Trophoblast cell (in vitro differentiated cells and primary cell): Measurements from ENCODE around the gene GRM3.

Source experiments
- DNase-seq, 2 donors: peaks; one replicate each; pipeline ENCODE4 v3.0.0-alpha.2; 2016
- H2AFZ ChIP-seq: 2 replicates; pipeline ENCODE4 v1.6.1; 2013; ENCODE audit warnings: low read length, moderate library complexity, mild to moderate bottlenecking; ENCODE audit not compliant: insufficient read depth, poor library complexity
- H2AK5ac ChIP-seq: 2 replicates; pipeline ENCODE4 v1.6.1; 2013; ENCODE audit warnings: mild to moderate bottlenecking, low read length
- H2BK120ac ChIP-seq: 2 replicates; pipeline ENCODE4 v1.6.1; 2013; ENCODE audit warnings: low read length, mild to moderate bottlenecking, moderate library complexity; ENCODE audit not compliant: insufficient read depth, poor library complexity
- H2BK12ac ChIP-seq: 2 replicates; pipeline ENCODE4 v1.6.1; 2013; ENCODE audit warnings: mild to moderate bottlenecking, low read length, moderate library complexity
- H2BK5ac ChIP-seq: 2 replicates; pipeline ENCODE4 v1.6.1; 2013; ENCODE audit warnings: low read length, low read depth, moderate library complexity, mild to moderate bottlenecking; ENCODE audit not compliant: poor library complexity
- H3K14ac ChIP-seq: 2 replicates; pipeline ENCODE4 v1.6.1; 2013; ENCODE audit warnings: mild to moderate bottlenecking, low read length
- H3K18ac ChIP-seq: 2 replicates; pipeline ENCODE4 v1.6.1; 2013; ENCODE audit warnings: mild to moderate bottlenecking, low read length
- H3K23ac ChIP-seq: 2 replicates; pipeline ENCODE4 v1.6.1; 2013; ENCODE audit warnings: low read length
- H3K27ac ChIP-seq: 2 replicates; pipeline ENCODE4 v1.5.1; 2013; ENCODE audit warnings: low read depth, mild to moderate bottlenecking, inconsistent platforms, low read length, moderate library complexity
- H3K27me3 ChIP-seq: 2 replicates; pipeline ENCODE4 v1.6.1; 2013; ENCODE audit warnings: inconsistent platforms, mild to moderate bottlenecking, low read length, moderate library complexity; ENCODE audit not compliant: insufficient read depth
- H3K36me3 ChIP-seq, 2 experiments: 1 replicate in 1 of 2; 2 replicates in 1 of 2; pipeline ENCODE4 v1.6.1; 2013; ENCODE audit warnings: low read length in 2 of 2, mild to moderate bottlenecking in 2 of 2, moderate library complexity in 1 of 2; ENCODE audit not compliant: insufficient read depth in 2 of 2, control insufficient read depth in 1 of 2
- H3K4ac ChIP-seq: 2 replicates; pipeline ENCODE4 v1.6.1; 2013; ENCODE audit warnings: low read depth, mild to moderate bottlenecking, low read length, moderate library complexity
- H3K4me1 ChIP-seq, 2 experiments: 1 replicate in 1 of 2; 2 replicates in 1 of 2; pipeline ENCODE4 v1.6.1; 2013; ENCODE audit warnings: low read length in 2 of 2, mild to moderate bottlenecking in 2 of 2, moderate library complexity in 1 of 2; ENCODE audit not compliant: insufficient read depth in 2 of 2, control insufficient read depth in 1 of 2
- H3K4me2 ChIP-seq: 2 replicates; pipeline ENCODE4 v1.6.1; 2013; ENCODE audit warnings: inconsistent platforms, mild to moderate bottlenecking, low read length, moderate library complexity
- H3K4me3 ChIP-seq: 2 replicates; pipeline ENCODE4 v1.5.1; 2013; ENCODE audit warnings: mild to moderate bottlenecking, low read depth, low read length, inconsistent platforms
- H3K79me1 ChIP-seq: one replicate; pipeline ENCODE4 v1.6.1; 2013; ENCODE audit warnings: low read length
- H3K79me2 ChIP-seq: 2 replicates; pipeline ENCODE4 v1.6.1; 2013; ENCODE audit warnings: low read length, mild to moderate bottlenecking; ENCODE audit not compliant: control insufficient read depth, insufficient read depth, poor library complexity
- H3K9ac ChIP-seq: 2 replicates; pipeline ENCODE4 v1.6.1; 2013; ENCODE audit warnings: mild to moderate bottlenecking, low read length
- H3K9me3 ChIP-seq: 2 replicates; pipeline ENCODE4 v1.6.1; 2013; ENCODE audit warnings: low read depth, mild to moderate bottlenecking, control low read depth, inconsistent platforms, low read length; ENCODE audit not compliant: insufficient read depth
- H4K12ac ChIP-seq: 2 replicates; pipeline ENCODE4 v1.6.1; 2013; ENCODE audit warnings: low read depth, mild to moderate bottlenecking, low read length, moderate library complexity
- H4K8ac ChIP-seq: 2 replicates; pipeline ENCODE4 v1.6.1; 2013; ENCODE audit warnings: low read depth, mild to moderate bottlenecking, low read length, moderate library complexity
- H4K91ac ChIP-seq: one replicate; pipeline ENCODE4 v1.6.1; 2013; ENCODE audit warnings: low read depth, mild to moderate bottlenecking, low read length, moderate library complexity
- WGBS: extraction: QIAGEN DNeasy Blood & Tissue Kit; methylation state at CpG from one replicate; pipeline ENCODE4 v1.1.7; 2013; ENCODE audit warnings: missing lambda C conversion rate; ENCODE audit not compliant: insufficient read length, insufficient coverage; ENCODE audit errors: extremely low coverage; 5-methylcytosine and 5-hydroxymethylcytosine counted together

Gene GRM3

DNA sequence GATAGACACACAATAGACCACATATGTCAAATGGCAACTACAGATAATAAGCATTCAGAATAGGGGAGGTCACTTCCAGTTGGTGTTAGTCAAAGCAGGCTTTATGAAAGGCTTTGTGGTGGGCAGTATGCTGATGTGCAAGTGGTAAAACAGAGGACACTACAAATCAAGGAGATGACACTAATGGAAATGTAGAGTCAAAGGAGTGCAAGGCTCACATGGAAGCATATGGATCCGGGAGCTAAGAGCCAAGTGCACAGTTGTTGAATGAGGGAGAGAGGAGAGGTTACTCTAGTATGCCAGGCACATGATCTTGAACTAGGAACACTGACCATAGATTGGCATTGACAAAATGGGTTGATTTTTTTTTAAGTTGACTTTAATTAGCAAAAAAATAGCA lies 62.7 kb downstream of the GRM3 start:
- H2AFZ ChIP-seq, result no peak overlapping the region
- no peak for DNase-seq
- H3K27me3 ChIP-seq, result no peaks in the 10 kb centered on the region
- no peak overlapping the region for H3K23ac ChIP-seq
- H3K36me3 ChIP-seq, result no peaks in the 10 kb centered on the region
- H2BK120ac ChIP-seq, result no peak overlapping the region
- no peaks in the 10 kb centered on the region for H3K79me2 ChIP-seq
- H3K4me1 ChIP-seq, result no peaks in the 10 kb centered on the region
- no peak overlapping the region for H4K12ac ChIP-seq
- H3K79me1 ChIP-seq, result no peaks in the 10 kb centered on the region
- H4K91ac ChIP-seq, result no peak overlapping the region
- no peak overlapping the region for H3K27ac ChIP-seq
- no peak overlapping the region for H4K8ac ChIP-seq
- H3K4me3 ChIP-seq, result no peak overlapping the region
- no peak overlapping the region for H2AK5ac ChIP-seq
- H3K4me2 ChIP-seq, result no peak overlapping the region
- H3K4ac ChIP-seq, result no peak overlapping the region
- no peak overlapping the region for H2BK12ac ChIP-seq
- no peak overlapping the region for H3K9ac ChIP-seq
- WGBS, result no CpG with 5 or more reads among the region's 1 CpG
- H2BK5ac ChIP-seq, result no peak overlapping the region
- H3K18ac ChIP-seq, result no peak overlapping the region
- H3K14ac ChIP-seq, result no peak overlapping the region
- H3K9me3 ChIP-seq, result no peaks in the 10 kb centered on the region

DNA sequence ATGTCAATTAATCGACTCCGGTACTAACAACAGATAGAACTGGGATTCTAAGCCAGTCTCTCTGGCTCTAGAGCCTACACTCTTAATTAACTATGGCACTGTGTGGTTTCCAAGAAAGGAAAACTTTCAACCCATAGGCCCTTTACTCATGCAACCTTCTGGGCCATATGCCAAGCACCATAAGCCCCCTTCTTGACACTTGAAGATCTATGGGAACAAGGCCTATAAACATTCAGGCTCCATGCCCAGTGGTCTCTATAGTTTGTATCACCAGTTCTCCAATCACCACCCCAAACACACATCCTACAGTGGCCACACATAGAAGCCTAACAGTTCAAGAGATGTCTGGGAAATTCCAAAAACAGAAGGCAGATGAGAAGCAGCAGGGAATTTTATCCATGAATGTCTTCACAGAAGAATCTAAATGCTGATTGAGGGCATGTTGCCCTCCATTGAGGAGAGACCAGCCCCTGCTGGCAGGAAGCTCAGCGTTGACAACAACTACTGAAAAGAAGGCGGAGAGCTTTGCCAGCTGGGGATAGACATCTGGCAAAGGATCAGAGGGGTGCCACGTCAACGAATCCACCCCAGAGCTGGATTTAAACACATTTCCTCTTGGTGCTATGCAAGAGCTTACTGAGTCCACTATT lies 64.4 kb downstream of the GRM3 start:
- no peak overlapping the region for H3K4ac ChIP-seq
- no peak overlapping the region for H2BK12ac ChIP-seq
- H3K4me3 ChIP-seq, result no peak overlapping the region
- H2BK5ac ChIP-seq, result no peak overlapping the region
- H3K79me2 ChIP-seq, result no peaks in the 10 kb centered on the region
- H3K14ac ChIP-seq, result no peak overlapping the region
- H3K4me2 ChIP-seq, result no peak overlapping the region
- no peak overlapping the region for H3K18ac ChIP-seq
- WGBS, result no CpG with 5 or more reads among the region's 6 CpGs
- no peak overlapping the region for H4K8ac ChIP-seq
- H4K91ac ChIP-seq, result no peak overlapping the region
- no peak overlapping the region for H2AFZ ChIP-seq
- H3K36me3 ChIP-seq, result no peaks in the 10 kb centered on the region
- no peaks in the 10 kb centered on the region for H3K79me1 ChIP-seq
- no peak overlapping the region for H2AK5ac ChIP-seq
- no peak overlapping the region for H3K27ac ChIP-seq
- H3K9me3 ChIP-seq, result no peaks in the 10 kb centered on the region
- H3K4me1 ChIP-seq, result no peaks in the 10 kb centered on the region
- no peak overlapping the region for H3K9ac ChIP-seq
- H3K27me3 ChIP-seq, result no peaks in the 10 kb centered on the region
- DNase-seq, result no peak
- H2BK120ac ChIP-seq, result no peak overlapping the region
- no peak overlapping the region for H4K12ac ChIP-seq
- no peak overlapping the region for H3K23ac ChIP-seq

DNA sequence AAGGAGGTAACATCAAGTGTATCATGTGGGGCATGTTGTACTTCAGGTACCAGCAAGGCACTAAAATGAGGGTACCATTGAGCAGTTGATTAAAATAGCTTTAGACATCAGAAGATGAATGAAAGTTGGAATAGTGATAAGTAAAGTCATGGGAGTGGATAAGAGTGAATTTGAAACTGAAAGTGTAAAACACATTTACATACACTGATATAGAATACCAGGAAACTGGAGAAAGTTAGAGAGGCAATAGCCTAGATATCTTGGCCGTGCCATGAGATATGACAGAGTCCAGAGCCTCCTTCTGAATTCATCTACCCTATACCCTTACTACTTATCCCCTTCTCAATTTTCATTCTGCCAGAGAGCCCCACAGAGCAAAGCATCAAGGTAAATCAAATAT lies 76.6 kb downstream of the GRM3 start:
- no peak overlapping the region for H3K4ac ChIP-seq
- no peaks in the 10 kb centered on the region for H3K27me3 ChIP-seq
- no peak overlapping the region for H3K4me3 ChIP-seq
- no peak overlapping the region for H3K14ac ChIP-seq
- no peaks in the 10 kb centered on the region for H3K79me1 ChIP-seq
- H2BK5ac ChIP-seq, result no peak overlapping the region
- no peak for DNase-seq
- H3K9me3 ChIP-seq, result no peaks in the 10 kb centered on the region
- no peak overlapping the region for H4K91ac ChIP-seq
- no peaks in the 10 kb centered on the region for H3K36me3 ChIP-seq
- no peak overlapping the region for H2AK5ac ChIP-seq
- H2BK120ac ChIP-seq, result no peak overlapping the region
- no peak overlapping the region for H3K9ac ChIP-seq
- H4K12ac ChIP-seq, result no peak overlapping the region
- H2AFZ ChIP-seq, result no peak overlapping the region
- H4K8ac ChIP-seq, result no peak overlapping the region
- H3K18ac ChIP-seq, result no peak overlapping the region
- no peak overlapping the region for H2BK12ac ChIP-seq
- H3K4me1 ChIP-seq, result no peaks in the 10 kb centered on the region
- no CpG with 5 or more reads among the region's 1 CpG for WGBS
- no peak overlapping the region for H3K4me2 ChIP-seq
- no peak overlapping the region for H3K27ac ChIP-seq
- no peaks in the 10 kb centered on the region for H3K79me2 ChIP-seq
- no peak overlapping the region for H3K23ac ChIP-seq

DNA sequence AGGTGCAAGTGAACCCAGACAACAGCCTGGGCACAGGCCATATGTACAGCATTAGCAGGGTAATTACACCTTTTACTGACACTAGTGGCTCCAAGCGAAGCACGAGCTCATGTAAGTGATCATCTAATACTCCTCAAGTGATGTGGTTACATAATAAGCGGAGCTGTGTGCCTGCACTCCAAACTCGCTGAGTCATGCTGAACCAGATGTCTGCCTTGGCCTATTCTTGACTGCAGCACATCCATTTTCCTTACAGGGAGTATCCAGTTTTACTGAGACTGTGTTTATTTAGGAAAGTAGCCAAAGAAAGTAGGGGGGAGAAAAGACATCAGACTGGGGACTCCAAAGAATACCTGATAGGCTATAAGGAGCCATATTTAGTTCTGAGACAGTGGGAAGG lies 90.1 kb downstream of the GRM3 start:
- H4K91ac ChIP-seq, result no peak overlapping the region
- no peaks in the 10 kb centered on the region for H3K36me3 ChIP-seq
- no peak overlapping the region for H3K4ac ChIP-seq
- H3K4me1 ChIP-seq, result no peaks in the 10 kb centered on the region
- no peaks in the 10 kb centered on the region for H3K79me2 ChIP-seq
- H3K9ac ChIP-seq, result no peak overlapping the region
- no peak overlapping the region for H2BK120ac ChIP-seq
- H4K8ac ChIP-seq, result no peak overlapping the region
- H2BK12ac ChIP-seq, result no peak overlapping the region
- no peak overlapping the region for H3K4me3 ChIP-seq
- peak in 1 of 2 donors; percentile 3 for DNase-seq
- no peak overlapping the region for H2AK5ac ChIP-seq
- H2AFZ ChIP-seq, result no peak overlapping the region
- WGBS, result no CpG with 5 or more reads among the region's 4 CpGs
- no peak overlapping the region for H4K12ac ChIP-seq
- H3K23ac ChIP-seq, result no peak overlapping the region
- H3K18ac ChIP-seq, result no peak overlapping the region
- no peaks in the 10 kb centered on the region for H3K9me3 ChIP-seq
- no peaks in the 10 kb centered on the region for H3K27me3 ChIP-seq
- H2BK5ac ChIP-seq, result no peak overlapping the region
- H3K4me2 ChIP-seq, result no peak overlapping the region
- no peaks in the 10 kb centered on the region for H3K79me1 ChIP-seq
- no peak overlapping the region for H3K27ac ChIP-seq
- H3K14ac ChIP-seq, result no peak overlapping the region
